Coronary artery (tissue), 2 donors: ENCODE results near the gene GAL3ST1.
"Not testable (repeated sequence)": the region's sequence is repeated elsewhere in the genome, so short reads cannot be mapped to it uniquely, and the experiment has no call there.

Experiments used
- DNase-seq: peaks from one replicate; pipeline ENCODE4 v3.0.0-alpha.2; 2017; ENCODE audit warnings: low spot score
- H3K27ac ChIP-seq, 2 donors: fragments of 200-600 bp; sonication (generic); one replicate each; pipeline ENCODE4 v1.5.1; 2016 to 2019
- H3K4me3 ChIP-seq: fragments of 200-600 bp; sonication (generic); 2 replicates; pipeline ENCODE4 v1.5.1; 2016; ENCODE audit warnings: mild to moderate bottlenecking, moderate library complexity
- CTCF ChIP-seq: fragments of 200-600 bp; sonication (generic); IDR thresholded peaks from one replicate; pipeline ENCODE4 v1.5.1; 2019; ENCODE audit warnings: antibody characterized with exemption

The GAL3ST1 gene

GRCh38 chr22:30574095-30574981, at the start of gene GAL3ST1:
TSS of gene GAL3ST1 (minus strand) at chr22:30574665. CDS start at chr22:30557392, 17,273 bp downstream.
- TF ChIP-seq CTCF = no peak
- no peak for DNase-seq
- H3K4me3 ChIP-seq = peak within 1 kb of the TSS; percentile 61
- peak within 1 kb of the TSS; percentile 67 to 95 for H3K27ac ChIP-seq

GRCh38 chr22:30619909-30620308, 45.4 kb upstream of the GAL3ST1 start:
- not testable (repeated sequence) for H3K4me3 ChIP-seq, H3K27ac ChIP-seq, DNase-seq

GRCh38 chr22:30617819-30618218, 43.4 kb upstream of the GAL3ST1 start:
- DNase-seq = no peak
- Histone ChIP-seq H3K27ac (no peak overlapping the region), H3K4me3 (no peak overlapping the region)
- no peak for TF ChIP-seq CTCF

- TF ChIP-seq CTCF = no peak
- no peak overlapping the region for H3K4me3 ChIP-seq
- no peak for DNase-seq
- H3K27ac ChIP-seq = peak overlapping the region in 1 of 2 donors; percentile 28
Observed at GRCh38 chr22:30615543-30615954, 41.1 kb upstream of the GAL3ST1 start.

- DNase-seq = no peak
- H3K27ac ChIP-seq = peak overlapping the region in 1 of 2 donors; percentile 28
- no peak for TF ChIP-seq CTCF
Observed at GRCh38 chr22:30614879-30615278, 40.4 kb upstream of the GAL3ST1 start.

GRCh38 chr22:30614268-30614667, 39.8 kb upstream of the GAL3ST1 start:
- H3K27ac ChIP-seq = no peak overlapping the region
- TF ChIP-seq CTCF = no peak
- DNase-seq = no peak
- no peak overlapping the region for H3K4me3 ChIP-seq

More at GRCh38 chr22:30614879-30615278, 40.4 kb upstream of the GAL3ST1 start:
- H3K4me3 ChIP-seq = no peak overlapping the region

DNA sequence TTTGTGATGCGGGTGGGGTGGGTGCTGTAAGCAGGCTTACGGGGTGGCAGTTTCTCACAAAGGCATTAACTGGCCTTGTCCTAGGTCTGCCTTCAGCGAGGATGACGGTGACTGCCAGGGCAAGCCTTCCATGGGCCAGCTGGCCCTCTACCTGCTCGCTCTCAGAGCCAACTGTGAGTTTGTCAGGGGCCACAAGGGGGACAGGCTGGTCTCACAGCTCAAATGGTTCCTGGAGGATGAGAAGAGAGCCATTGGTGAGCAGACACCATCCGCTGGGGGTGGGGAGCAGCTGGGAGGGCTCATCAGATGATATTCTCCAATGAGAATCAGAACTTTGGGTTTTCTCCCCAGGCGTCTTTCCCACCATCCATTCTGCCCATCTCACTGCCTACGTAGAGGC, 38.3 kb upstream of the GAL3ST1 start:
- no peak for TF ChIP-seq CTCF
- Histone ChIP-seq H3K27ac (no peak overlapping the region), H3K4me3 (no peak overlapping the region)
- no peak for DNase-seq
